SU-DHL-6 (cell line): ENCODE measurements around the gene PRR7.

Experiments
- H2AFZ ChIP-seq: fragments of 200-600 bp; sonication (generic); 2 replicates; pipeline ENCODE4 v1.6.1; 2014; ENCODE audit warnings: low read depth, mild to moderate bottlenecking, moderate library complexity, mixed read lengths, antibody characterized with exemption, low read length; ENCODE audit not compliant: severe bottlenecking
- H3F3A ChIP-seq: fragments of 200-600 bp; shearing (Covaris generic); 2 replicates; pipeline ENCODE4 v1.6.0; 2016; ENCODE audit warnings: antibody characterized with exemption, mild to moderate bottlenecking; ENCODE audit not compliant: insufficient read depth
- H3K27ac ChIP-seq: fragments of 200-600 bp; sonication (generic); 2 replicates; pipeline ENCODE4 v1.5.1; 2016; ENCODE audit warnings: low read depth, mild to moderate bottlenecking, low read length, moderate library complexity, mixed read lengths
- H3K27me3 ChIP-seq: fragments of 200-600 bp; sonication (generic), shearing (Covaris generic); 2 replicates; pipeline ENCODE4 v1.6.0; 2014; ENCODE audit warnings: mild to moderate bottlenecking, low read length
- H3K36me3 ChIP-seq: fragments of 200-600 bp; sonication (generic); 2 replicates; pipeline ENCODE4 v1.6.1; 2014; ENCODE audit warnings: mild to moderate bottlenecking, low read length, mixed read lengths
- H3K4me2 ChIP-seq: fragments of 300-600, 200-600 bp; shearing (Covaris generic), sonication (generic); 2 replicates; pipeline ENCODE4 v1.6.0; 2014; ENCODE audit warnings: low read length, low read depth, mild to moderate bottlenecking; ENCODE audit not compliant: poor library complexity, severe bottlenecking
- H3K4me3 ChIP-seq: fragments of 200-600 bp; sonication (generic); 2 replicates; pipeline ENCODE4 v1.5.1; 2014; ENCODE audit warnings: antibody characterized with exemption, low read length, mild to moderate bottlenecking, mixed read lengths; ENCODE audit not compliant: insufficient read depth, poor library complexity, severe bottlenecking
- H3K79me2 ChIP-seq: fragments of 200-600 bp; sonication (generic); 2 replicates; pipeline ENCODE4 v1.6.1; 2014; ENCODE audit warnings: mild to moderate bottlenecking, low read length, moderate library complexity; ENCODE audit not compliant: insufficient read depth
- H3K9ac ChIP-seq: fragments of 200-600 bp; sonication (generic); 2 replicates; pipeline ENCODE4 v1.7.0; 2014; ENCODE audit warnings: mild to moderate bottlenecking, low read length
- H3K9me2 ChIP-seq: fragments of 200-600 bp; sonication (generic); replicated peaks from 2 replicates; pipeline ENCODE4 v1.6.1; 2014; ENCODE audit warnings: low read length; ENCODE audit not compliant: insufficient read depth
- H3K9me3 ChIP-seq: fragments of 200-600 bp; sonication (generic); 2 replicates; pipeline ENCODE4 v1.6.1; 2014; ENCODE audit warnings: low read length, mixed read lengths; ENCODE audit not compliant: insufficient read depth
- H4K20me1 ChIP-seq: fragments of 200-600 bp; sonication (generic); 2 replicates; pipeline ENCODE4 v1.6.1; 2014; ENCODE audit warnings: low read depth, mild to moderate bottlenecking, antibody characterized with exemption, low read length, moderate library complexity, mixed read lengths
- CTCF ChIP-seq: fragments of 200-600 bp; sonication (generic); IDR thresholded peaks from one replicate; pipeline ENCODE4 v1.5.1; 2017; ENCODE audit warnings: antibody characterized with exemption, mild to moderate bottlenecking, low read length, moderate library complexity; ENCODE audit not compliant: insufficient read depth, poor library complexity, severe bottlenecking
- EZH2phosphoT487 ChIP-seq: fragments of 200-600 bp; sonication (generic), shearing (Covaris generic); conservative IDR thresholded peaks from 2 replicates; pipeline ENCODE4 v1.6.1; 2018; ENCODE audit warnings: mild to moderate bottlenecking, antibody characterized with exemption, low read length, moderate library complexity, mixed read lengths

Gene PRR7

GRCh38 chr5:177482359-177482795, 35.8 kb downstream of the PRR7 start:
- TF ChIP-seq EZH2phosphoT487 (no peak), CTCF (no peak)
- no peaks in the 10 kb centered on the region for H3F3A ChIP-seq
- H3K4me2 ChIP-seq: no peak overlapping the region
- no peak overlapping the region for H3K27ac ChIP-seq
- H3K27me3 ChIP-seq: no peaks in the 10 kb centered on the region
- no peak overlapping the region for H3K9ac ChIP-seq
- H3K36me3 ChIP-seq: no peaks in the 10 kb centered on the region
- no peak overlapping the region for H2AFZ ChIP-seq
- no peaks in the 10 kb centered on the region for H3K79me2 ChIP-seq
- H3K9me3 ChIP-seq: no peaks in the 10 kb centered on the region
- no peaks in the 10 kb centered on the region for H4K20me1 ChIP-seq
- H3K4me3 ChIP-seq: no peak overlapping the region
- H3K9me2 ChIP-seq: no peaks in the 10 kb centered on the region

GRCh38 chr5:177483042-177483441, 36.4 kb downstream of the PRR7 start:
- Histone ChIP-seq H3K9me2 (no peaks in the 10 kb centered on the region), H3K4me3 (no peak overlapping the region), H3K9ac (no peak overlapping the region), H3K4me2 (no peak overlapping the region), H3K27ac (no peak overlapping the region), H3F3A (no peaks in the 10 kb centered on the region), H4K20me1 (no peaks in the 10 kb centered on the region), H2AFZ (no peak overlapping the region), H3K9me3 (no peaks in the 10 kb centered on the region), H3K79me2 (no peaks in the 10 kb centered on the region), H3K36me3 (no peaks in the 10 kb centered on the region), H3K27me3 (no peaks in the 10 kb centered on the region)
- no peak for TF ChIP-seq CTCF
- TF ChIP-seq EZH2phosphoT487: no peak

- H3K9ac ChIP-seq: no peak overlapping the region
- TF ChIP-seq EZH2phosphoT487 (no peak), CTCF (no peak)
Observed at GRCh38 chr5:177483994-177484901, 37.6 kb downstream of the PRR7 start.

More at GRCh38 chr5:177483994-177484901, 37.6 kb downstream of the PRR7 start:
- Histone ChIP-seq H4K20me1 (no peaks in the 10 kb centered on the region), H3K79me2 (no peaks in the 10 kb centered on the region), H3K27me3 (no peaks in the 10 kb centered on the region), H3K9me3 (no peaks in the 10 kb centered on the region), H3K36me3 (no peaks in the 10 kb centered on the region), H3K4me2 (no peak overlapping the region), H3K4me3 (no peak overlapping the region), H3K9me2 (no peaks in the 10 kb centered on the region), H3K27ac (no peak overlapping the region), H3F3A (no peaks in the 10 kb centered on the region), H2AFZ (no peak overlapping the region)
